Measurements from ENCODE around the gene MACO1.
"Not testable (repeated sequence)": the region's sequence is repeated elsewhere in the genome, so short reads cannot be mapped to it uniquely, and the experiment has no call there.

The MACO1 gene

GRCh38 chr1:25487628-25488027, 56.9 kb downstream of the MACO1 start:
- no peak for ATAC-seq
- DNase-seq, result peak; percentile 47

GRCh38 chr1:25492323-25492722, 61.6 kb downstream of the MACO1 start:
- no peak for DNase-seq
- ATAC-seq, result no peak

- ATAC-seq, result no peak
- no peak for DNase-seq
Observed at GRCh38 chr1:25494952-25495351, 64.3 kb downstream of the MACO1 start.

- ATAC-seq, result no peak
- no peak for DNase-seq
Observed at GRCh38 chr1:25500694-25501093, 70.0 kb downstream of the MACO1 start.

GRCh38 chr1:25501235-25502058, 70.8 kb downstream of the MACO1 start:
- DNase-seq (peak; percentile 38), ATAC-seq (no peak)

GRCh38 chr1:25502957-25503356, 72.3 kb downstream of the MACO1 start:
- no peak for DNase-seq
- ATAC-seq, result no peak

- peak; percentile 66 for DNase-seq
- ATAC-seq, result peak; percentile 94
Observed at GRCh38 chr1:25503551-25504426, 73.1 kb downstream of the MACO1 start.

- ATAC-seq, result no peak
- no peak for DNase-seq
Observed at GRCh38 chr1:25504706-25505595, 74.3 kb downstream of the MACO1 start.

- ATAC-seq (no peak), DNase-seq (no peak)
Observed at GRCh38 chr1:25505656-25506385, 75.1 kb downstream of the MACO1 start.

- ATAC-seq, DNase-seq: not testable (repeated sequence)
Observed at GRCh38 chr1:25506566-25507463, 76.1 kb downstream of the MACO1 start.

- DNase-seq (no peak), ATAC-seq (no peak)
Observed at GRCh38 chr1:25513666-25514065, 83.0 kb downstream of the MACO1 start.

- DNase-seq (no peak), ATAC-seq (no peak)
Observed at GRCh38 chr1:25515033-25515432, 84.3 kb downstream of the MACO1 start.

GRCh38 chr1:25516686-25517085, 86.0 kb downstream of the MACO1 start:
- ATAC-seq, result no peak

GRCh38 chr1:25517476-25518394, 87.0 kb downstream of the MACO1 start:
- ATAC-seq (no peak), DNase-seq (no peak)

More at GRCh38 chr1:25516686-25517085, 86.0 kb downstream of the MACO1 start:
- DNase-seq, result no peak

- no peak for DNase-seq
Observed at GRCh38 chr1:25519624-25520023, 88.9 kb downstream of the MACO1 start.

GRCh38 chr1:25520446-25521061, 89.9 kb downstream of the MACO1 start:
- peak; percentile 75 for DNase-seq
- ATAC-seq, result no peak

More at GRCh38 chr1:25519624-25520023, 88.9 kb downstream of the MACO1 start:
- ATAC-seq, result no peak

- ATAC-seq (no peak), DNase-seq (no peak)
Observed at GRCh38 chr1:25522031-25522655, 91.4 kb downstream of the MACO1 start.

GRCh38 chr1:25523542-25523941, 92.8 kb downstream of the MACO1 start:
- ATAC-seq (no peak), DNase-seq (no peak)
